Stimulated activated CD8-positive, alpha-beta memory T cell treated with anti-CD3 and anti-CD28 coated beads, Interleukin-4, amount 100 ng/mL, for 24 hours (primary cell): Measurements from ENCODE around the gene DSC3.

ENCODE experiments used
- DNase-seq: peaks from one replicate; pipeline ENCODE4 v3.0.0-alpha.2; 2020; ENCODE audit warnings: low read depth

The DSC3 gene

DNA sequence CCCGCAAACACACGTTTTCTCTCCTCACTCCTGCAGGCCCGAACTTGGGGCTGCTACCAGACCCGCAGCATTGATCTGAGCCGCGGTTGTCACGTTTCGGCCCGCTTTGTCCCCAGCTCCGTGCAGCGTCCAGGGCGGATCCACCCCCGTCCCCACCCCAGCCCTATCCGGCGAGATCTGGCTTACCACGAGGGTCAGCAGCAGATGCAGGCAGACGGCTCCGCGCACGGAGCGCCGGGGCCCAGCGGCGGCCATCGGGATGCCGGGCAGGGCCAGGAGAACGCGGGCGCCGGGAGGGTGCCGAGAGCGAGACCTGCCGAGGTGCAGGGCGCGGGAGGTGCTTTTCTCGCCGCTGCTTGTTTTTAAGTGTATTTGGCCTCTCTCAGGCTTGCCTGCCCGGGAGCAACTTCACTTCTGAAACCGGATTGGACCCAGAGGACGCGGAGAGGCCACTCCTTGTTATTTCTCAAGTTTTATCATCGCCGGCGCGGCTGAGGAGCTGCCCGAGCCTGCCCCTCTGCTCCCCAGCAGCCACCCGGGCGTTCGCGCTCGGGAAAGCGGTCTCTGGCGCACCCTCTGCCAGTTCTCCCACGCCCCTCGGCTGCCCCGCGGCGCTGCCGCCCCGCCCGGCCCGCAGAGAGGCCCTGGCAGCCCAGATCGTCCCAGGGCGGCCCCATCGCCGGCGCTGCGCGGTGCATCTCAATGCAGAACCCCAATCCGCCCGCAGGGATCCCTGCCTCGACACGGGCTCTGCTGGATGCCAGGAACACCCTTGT lies at the start of gene DSC3:
Gene DSC3, minus strand, starts transcription at position 337 of the 776 bp plus-strand sequence. Its CDS starts 82 bp downstream, at position 255.
- DNase-seq = no peak

DNA sequence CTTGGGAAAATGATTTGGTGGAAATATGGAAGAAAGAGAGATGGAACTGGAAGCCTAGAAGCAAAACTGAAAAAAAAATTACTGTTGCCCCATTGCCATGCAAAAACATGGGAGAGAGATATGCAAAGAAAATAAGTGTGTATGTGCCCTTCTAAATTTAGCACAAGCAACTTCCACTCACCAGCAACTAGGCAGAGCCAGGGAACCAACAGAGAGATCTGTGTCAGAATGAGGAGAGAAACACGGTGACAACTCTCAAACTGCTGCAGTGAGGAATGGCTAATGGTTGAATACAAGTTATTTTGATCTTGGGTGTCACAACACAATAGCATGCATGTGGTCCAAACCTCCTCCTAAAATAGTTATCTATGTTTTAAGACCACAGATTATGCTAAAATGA lies 48.8 kb upstream of the DSC3 start:
- no peak for DNase-seq

DNA sequence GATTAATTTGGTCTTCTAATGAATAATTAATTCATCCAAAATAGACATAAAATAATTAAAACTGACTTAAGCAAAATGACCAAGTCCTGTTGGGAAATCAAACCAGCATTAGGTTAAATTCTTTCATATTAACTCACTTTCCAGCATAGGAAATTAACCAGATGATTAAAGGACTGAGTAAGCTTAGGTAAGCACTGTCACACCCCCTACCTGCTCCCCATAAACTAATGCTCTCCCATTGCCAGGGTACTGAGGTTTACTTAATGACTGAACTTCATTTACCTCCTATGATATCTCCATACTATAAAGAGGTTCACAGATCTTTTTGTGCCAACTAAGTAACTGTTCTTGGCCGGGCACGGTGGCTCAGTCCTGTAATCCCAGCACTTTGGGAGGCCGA lies 46.0 kb upstream of the DSC3 start:
- DNase-seq = no peak

DNA sequence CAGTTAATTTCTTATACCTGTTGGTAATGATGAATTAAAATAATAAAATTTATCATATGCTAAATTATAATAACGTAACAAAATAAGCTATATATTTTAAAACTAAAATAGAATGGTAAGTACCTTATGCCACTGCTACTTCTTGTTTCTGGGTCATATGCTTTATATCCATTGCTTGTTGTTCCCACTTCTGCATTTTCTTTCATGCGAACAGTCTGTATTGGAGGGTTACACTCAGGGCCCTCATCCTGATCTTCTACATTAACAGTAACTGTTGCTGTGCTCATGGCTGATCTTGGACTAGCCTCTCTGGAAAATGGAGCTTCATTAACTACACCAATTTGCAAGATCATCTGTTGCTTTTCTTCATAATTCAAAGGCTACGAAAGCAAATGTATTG lies 37.4 kb upstream of the DSC3 start:
- no peak for DNase-seq

DNA sequence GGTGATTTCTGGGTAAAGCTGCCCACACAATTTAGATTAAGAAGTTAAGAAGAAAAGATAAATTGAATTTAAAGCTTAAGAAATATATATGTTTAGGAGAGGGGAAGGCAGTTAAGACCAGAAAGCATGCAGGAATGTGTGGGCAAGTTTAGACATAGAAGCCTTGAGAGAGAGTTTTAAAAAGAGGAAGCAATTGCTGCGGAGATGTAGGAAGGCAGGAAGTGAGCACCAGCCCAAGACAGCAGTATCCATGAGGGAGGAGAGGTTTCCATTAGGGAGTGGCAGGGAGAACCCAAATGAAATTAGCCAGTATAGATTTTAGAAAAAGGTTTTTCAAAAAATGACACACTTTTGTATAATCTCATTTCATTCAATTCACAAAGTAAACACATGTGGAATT lies 35.3 kb upstream of the DSC3 start:
- no peak for DNase-seq

DNA sequence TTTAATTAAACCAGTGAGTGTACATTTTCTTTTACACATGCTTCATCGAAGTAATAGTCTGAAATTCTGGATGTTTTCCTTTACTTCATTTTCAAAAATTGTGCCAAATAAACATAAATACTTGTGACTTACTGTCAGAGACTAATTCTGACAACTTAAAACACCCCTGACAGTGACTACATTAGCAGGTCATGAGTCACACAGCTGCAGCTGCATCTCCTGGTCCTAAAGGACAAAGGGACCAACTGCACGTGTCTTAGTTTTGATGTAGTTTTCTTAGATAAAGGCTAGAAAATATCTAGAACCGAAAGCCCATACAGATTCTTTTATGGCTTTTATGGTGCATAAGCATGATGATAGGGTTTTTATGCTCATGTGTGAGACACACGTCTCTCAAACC lies 29.6 kb upstream of the DSC3 start:
- DNase-seq = no peak

DNA sequence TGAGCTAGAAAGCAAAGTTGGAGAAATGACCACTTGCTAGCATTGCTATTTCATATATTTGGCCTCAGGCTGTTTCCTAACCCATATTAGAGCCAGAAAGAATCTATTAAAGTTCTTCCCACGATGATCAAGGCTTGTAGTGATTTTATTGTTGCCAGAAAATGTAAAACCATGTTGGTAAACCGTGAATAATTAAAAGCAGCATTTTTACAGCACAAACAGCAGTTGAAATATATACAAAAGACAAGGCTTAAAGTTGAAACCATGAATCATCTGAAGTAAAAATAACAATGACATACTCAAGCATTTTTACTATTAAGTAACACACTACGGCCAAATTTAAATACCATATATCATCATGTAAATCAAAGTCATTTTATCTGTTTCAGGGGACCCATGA lies 27.7 kb upstream of the DSC3 start:
- DNase-seq = no peak

DNA sequence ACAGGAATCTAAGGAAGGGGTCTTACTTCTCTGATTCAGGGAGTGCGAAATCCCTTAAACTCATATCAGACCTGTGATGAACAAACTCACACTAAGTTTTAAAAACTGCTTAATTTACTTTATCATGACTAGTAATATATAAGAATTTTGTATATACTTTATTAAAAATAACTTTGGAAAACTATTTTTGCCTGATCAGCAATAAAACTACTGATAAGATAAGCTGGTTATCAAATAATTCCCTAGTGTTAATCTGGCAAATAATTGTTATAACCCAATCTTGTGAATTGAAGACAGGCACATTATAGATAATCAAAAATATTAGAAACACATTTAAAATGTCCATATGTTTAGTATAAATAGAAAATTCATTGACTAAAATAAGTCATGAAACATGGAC lies 23.7 kb upstream of the DSC3 start:
- no peak for DNase-seq

DNA sequence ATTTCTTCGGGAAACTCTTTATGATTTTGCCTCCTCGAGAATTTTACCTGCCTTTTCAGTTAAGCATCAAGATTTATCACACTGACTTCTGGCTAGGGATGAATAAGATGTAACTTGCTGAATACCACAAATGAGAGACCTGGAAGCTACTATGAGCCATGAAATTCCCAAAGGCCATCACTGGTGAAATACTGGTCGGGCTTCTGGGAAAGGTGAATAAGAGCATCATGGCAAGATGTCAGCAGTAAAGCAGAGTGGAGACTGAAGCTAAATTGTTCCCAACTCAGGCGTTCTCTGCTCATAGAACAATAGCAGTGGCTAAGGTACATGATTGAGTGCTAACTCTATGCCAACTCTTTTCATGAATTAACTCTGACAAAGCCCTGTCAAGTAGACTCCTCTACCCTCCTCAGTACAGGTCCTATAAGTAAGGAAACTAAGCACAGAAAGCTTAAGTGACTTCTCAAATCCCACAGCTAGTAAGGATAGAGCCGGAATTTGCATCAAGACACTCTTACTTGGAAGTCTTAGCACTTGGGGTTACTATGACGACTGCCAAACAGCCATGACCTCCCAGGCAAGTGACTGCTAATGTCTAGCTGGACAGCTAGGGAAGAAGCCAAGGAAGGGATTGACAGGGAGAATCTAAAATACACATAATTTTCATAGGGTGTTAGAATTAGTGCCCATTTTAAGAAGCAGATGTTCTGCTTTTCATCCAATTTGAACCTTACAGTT lies 22.7 kb upstream of the DSC3 start:
- no peak for DNase-seq

DNA sequence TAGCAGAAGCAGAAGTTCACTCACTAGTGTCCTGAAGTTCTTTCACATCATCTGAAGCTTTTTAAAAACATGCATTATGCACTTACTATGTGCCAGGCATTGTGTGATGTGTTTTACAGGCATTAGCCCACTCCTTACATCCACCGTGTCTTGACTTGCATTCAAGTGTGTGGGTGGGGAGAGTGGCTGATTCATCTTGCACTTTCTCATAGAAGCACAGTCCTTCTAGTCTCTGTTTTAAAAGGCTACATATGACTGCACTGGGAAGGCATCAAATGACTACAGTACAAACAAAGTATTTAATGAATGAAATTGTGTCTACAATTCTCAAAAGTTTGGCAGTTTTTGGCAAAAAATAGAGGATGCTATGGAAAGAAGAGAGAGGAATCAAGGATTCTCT lies 21.6 kb upstream of the DSC3 start:
- no peak for DNase-seq

DNA sequence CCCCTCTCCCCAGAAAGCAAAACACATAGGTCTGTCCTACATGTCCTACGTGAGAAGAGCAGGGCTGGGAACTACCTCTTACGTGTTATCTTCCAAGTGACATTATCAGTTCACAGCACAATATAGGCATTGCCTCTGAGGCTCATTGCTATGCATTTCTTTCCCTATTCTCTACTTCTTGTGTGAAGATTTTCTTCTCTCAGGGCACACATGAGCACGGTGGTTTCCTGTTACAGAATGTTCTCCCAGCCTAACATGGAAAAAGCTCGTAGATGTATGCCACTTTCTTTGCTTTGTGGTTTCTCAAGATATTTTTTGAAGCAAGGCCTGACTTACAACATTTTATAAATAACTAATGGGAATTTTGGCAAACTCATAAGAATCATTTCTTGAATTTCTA lies 19.4 kb upstream of the DSC3 start:
- DNase-seq = no peak

DNA sequence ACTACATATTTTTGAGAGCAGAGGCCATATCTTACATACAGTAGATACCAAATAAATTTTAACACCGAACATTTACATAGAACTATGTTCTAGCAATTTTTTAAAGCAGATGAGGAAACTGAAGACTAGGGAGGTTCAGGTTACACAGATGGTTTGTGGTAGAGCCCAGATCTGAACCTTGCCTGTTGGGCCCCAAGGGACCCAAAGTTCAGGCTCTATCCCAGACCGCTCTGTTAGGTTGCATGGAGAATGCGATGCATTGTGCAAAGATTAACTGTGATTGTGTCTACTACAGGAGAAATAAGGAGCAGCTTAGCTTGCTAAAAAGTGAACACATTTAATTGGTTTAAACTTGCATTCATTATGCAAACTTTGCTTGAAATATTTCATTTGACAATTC lies 16.4 kb upstream of the DSC3 start:
- DNase-seq = no peak

DNA sequence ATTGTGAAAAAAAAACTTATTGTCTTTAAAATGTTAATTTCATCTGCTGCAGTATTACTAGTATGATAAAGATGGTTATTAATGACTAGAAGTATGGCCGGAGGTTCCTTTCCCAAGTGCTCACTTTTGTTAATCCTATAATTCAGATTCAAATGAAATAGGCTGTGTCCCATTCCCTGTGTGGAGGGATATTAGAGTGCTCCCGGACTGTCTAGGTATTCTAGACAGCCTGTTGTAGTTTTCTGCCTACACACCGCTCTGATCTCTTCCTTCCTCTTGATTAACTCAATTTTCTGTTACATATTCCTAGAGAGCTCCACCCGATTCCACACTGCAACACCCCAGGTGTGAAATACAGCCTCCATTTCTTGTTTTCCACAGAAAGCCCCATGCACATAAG lies 15.4 kb upstream of the DSC3 start:
- no peak for DNase-seq

DNA sequence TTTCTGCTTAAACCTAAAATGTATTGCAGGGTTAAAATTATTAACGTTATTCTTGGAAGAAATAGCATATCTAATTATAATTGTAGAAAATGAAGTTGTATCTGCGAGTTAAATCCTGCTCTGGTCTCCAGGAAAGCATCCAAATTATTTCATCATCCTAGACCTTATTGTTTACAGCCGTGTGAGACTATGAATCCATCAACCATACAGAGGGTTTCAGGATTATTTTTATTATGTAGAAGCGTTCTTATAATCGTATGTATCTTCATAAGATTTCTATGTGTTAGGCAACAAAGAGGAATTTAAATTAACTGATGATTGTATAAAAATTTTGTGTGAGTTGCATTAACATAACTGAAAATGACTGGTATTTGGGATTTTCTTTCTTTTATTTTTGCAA lies 14.5 kb upstream of the DSC3 start:
- no peak for DNase-seq

DNA sequence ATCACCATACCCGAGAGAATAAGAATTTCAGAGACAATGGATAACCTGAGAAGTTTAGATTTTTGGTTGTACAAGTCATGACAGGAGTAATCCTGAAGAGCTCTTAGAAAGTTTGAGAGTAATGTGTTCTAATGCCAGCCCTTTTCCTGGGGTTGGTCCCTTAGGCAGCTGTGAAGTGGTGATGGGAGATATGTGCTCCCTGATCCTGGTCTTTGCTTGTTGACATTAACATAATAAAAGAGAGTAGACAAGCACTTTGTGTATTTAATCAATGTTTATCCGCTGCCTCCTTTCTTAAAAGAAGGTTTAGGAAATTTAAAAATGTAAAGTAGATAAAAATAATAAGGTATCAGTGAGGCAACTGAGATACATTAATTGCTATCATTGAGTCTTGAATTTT lies 13.8 kb upstream of the DSC3 start:
- no peak for DNase-seq

DNA sequence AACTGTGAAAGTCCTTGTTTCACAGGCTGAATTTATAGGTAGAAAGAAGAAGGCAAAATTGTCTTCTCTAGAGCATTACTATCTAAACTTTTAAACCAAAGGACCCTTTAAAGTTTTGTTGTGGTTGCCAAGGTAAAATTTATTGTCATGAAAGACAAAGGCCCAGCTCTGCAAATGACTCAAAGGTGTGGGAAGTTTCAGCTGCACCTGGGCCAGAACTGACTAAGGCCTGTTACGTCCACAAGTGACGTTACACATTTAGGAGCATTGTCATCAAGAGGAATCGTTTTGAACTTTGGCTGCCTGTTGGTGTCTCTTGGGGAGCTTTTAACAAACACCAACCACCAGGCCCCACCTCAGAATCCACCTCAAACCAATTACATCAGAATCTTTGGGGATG lies 8.1 kb upstream of the DSC3 start:
- DNase-seq = no peak

DNA sequence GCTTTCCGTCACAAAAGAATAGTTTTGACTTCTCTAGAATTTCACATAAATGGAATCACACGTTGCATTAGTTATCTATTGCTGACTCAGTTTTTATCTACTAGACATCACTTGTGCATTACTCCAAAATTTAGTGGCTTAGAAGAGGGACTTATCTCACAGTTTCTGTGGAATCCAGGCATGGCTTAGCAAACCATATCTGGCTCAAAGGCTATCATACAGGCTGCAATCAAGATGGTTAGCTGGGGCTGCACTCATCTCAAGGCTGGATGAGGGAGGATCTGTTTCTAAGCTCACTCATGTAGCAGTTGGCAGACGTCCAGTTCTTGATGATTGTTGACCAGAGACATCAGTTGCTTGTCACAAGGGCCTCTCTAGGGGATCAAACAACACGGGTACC lies 6.6 kb upstream of the DSC3 start:
- DNase-seq = no peak

DNA sequence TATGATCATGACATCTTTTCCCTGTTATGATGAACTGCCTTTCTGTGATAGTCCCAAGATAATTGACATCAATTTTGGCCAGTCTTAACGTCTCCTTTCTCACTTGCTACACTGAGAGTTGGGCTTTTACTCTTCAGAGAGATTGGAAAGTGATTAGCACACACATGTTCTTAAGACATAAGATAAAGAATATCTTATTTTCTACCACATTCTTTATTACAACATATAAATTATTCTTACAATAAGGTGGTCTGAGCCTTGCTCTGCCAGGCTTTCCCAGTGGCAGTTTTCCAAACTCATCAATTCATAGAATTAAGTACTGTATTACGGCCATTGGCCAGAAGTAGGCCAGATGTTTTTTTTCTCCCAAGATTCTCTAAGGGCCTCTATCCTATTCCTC lies 5.7 kb upstream of the DSC3 start:
- no peak for DNase-seq

DNA sequence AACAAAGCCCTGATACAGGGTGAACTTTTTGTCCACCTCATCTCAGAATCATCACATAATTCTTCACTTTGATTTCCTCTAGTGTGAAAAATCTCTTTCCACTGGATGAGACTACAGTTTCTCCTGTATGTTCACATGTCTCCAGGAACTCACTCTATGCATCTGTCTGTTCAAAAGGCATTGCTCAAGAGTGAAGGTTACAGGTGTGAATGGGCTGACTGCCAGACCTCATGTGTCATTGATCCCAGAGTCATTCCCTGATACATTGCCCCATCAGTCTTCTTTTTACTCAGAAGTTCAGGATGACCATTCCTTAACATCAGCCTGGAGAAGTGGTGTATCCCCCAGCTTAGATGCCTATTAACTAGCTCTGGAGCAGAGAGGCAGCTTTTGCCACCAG lies 4.4 kb upstream of the DSC3 start:
- DNase-seq = no peak

DNA sequence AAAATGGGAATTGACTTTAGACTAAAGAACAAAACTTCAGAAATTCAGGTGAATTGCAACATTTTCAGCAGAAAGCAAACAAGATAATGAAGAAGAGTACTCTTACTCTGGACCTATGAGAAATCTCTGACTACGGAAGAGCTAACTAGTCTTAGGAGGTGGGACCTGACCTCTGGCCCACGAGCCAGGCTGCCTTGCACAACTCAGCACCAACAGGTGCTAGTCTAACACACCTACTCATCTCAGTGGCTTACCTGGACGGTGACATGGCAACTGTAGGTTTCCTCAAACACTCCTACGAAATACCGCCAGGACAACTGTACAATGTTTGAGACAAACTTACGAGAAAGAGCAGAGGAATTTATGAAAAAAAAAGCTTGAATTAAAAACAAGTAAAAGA lies 3.1 kb upstream of the DSC3 start:
- DNase-seq = no peak

DNA sequence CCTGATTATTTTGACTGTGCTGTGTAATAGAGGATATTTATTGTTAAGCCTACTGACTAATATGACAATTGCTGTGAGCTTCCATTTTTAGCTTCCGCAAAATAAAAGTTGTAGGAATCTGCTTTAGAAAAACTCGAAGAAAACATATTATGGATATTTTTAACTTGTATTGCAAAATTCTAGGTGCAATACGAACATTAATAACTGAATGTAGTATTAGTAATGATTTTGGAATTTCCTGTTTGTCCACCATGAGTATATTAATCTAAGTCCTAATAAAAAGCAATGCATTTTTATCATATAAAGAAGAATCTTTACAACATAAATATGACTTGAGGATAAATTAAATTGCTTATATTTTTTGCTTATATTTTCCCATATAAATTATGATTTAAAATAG lies 2.4 kb upstream of the DSC3 start:
- DNase-seq = no peak

DNA sequence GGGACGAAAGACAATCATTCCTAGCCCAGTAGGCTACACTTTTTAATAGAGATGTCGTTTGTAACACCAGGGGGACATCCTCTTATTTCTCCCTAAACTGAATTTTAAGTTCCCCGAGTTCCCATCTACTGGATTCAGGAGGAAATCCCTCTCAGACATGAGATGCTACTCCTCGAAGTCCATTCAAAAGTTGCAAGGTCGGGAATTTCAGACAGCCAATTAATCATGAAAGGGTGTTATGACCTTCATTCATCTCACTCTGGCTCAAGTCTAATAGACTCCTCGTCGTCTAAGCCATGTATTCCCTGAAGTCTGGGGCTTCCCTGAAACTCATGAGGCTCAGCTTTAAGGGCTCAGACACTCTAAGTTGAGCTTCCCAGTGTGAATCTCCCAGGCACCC lies 1.2 kb upstream of the DSC3 start:
- no peak for DNase-seq

DNA sequence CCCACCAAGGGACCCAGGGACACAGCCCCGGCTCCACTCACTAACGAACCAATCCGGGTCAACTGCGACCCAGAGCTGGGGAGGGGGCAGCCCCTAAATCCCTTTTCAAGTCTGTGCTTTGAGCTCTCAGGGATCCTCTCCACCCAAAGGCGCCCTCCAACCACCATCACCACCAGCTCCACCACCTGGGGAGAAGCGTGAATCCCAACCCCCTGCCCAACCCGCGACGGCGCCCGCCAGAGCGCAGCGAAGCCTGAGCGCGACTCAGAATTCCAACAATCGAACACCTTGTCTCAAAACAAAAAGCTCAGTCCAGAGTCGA lies 497 bp downstream of the DSC3 start:
- DNase-seq = no peak
